ENCODE data around the gene CNDP1.

The CNDP1 gene

GRCh38 chr18:74515620-74516231 lies 18.6 kb upstream of the CNDP1 start:
- no peak for TF ChIP-seq CTCF (IDR thresholded peaks at IDR 0.05; ENCODE audit: insufficient read depth, low read depth, low read length, missing control alignments)
- H3K4me3 ChIP-seq (ENCODE audit: low read depth, low read length), result no peak overlapping the region
- no peak for DNase-seq (ENCODE audit: low read depth)

- TF ChIP-seq CTCF (IDR thresholded peaks at IDR 0.05; ENCODE audit: insufficient read depth, low read depth, low read length, missing control alignments), result no peak
- no peak overlapping the region for H3K4me3 ChIP-seq (ENCODE audit: low read depth, low read length)
- DNase-seq (ENCODE audit: low read depth), result no peak
These were observed 17.7 kb upstream of the CNDP1 start for GRCh38 chr18:74516271-74517235.

- no peak overlapping the region for H3K4me3 ChIP-seq (ENCODE audit: low read depth, low read length)
- no peak for DNase-seq (ENCODE audit: low read depth)
- no peak for TF ChIP-seq CTCF (IDR thresholded peaks at IDR 0.05; ENCODE audit: insufficient read depth, low read depth, low read length, missing control alignments)
These were observed 17.1 kb upstream of the CNDP1 start for GRCh38 chr18:74517236-74517630.

GRCh38 chr18:74518456-74519295 lies 15.6 kb upstream of the CNDP1 start:
- DNase-seq (ENCODE audit: low read depth), result no peak
- H3K4me3 ChIP-seq (ENCODE audit: low read depth, low read length), result no peak overlapping the region
- no peak for TF ChIP-seq CTCF (IDR thresholded peaks at IDR 0.05; ENCODE audit: insufficient read depth, low read depth, low read length, missing control alignments)

GRCh38 chr18:74519320-74520095 lies 14.8 kb upstream of the CNDP1 start:
- no peak overlapping the region for H3K4me3 ChIP-seq (ENCODE audit: low read depth, low read length)
- no peak for DNase-seq (ENCODE audit: low read depth)
- no peak for TF ChIP-seq CTCF (IDR thresholded peaks at IDR 0.05; ENCODE audit: insufficient read depth, low read depth, low read length, missing control alignments)
